ENCODE results near the gene CIDEB. TPM values are rescaled to one million over a fixed set of nuclear protein-coding genes. Genes with fewer than 3 reads are reported as not detected.

CIDEB gene
- total and polyA plus RNA-seq, 2 of the 13 experiments (the other 11 are each of a cell fraction or from before 2014, with no cell fraction given), result 35.8 to 110 TPM

- no peak for TF ChIP-seq ZNF24 (IDR thresholded peaks at IDR 0.05)
- TF ChIP-seq MTA1 (CRISPR knock-in tag; IDR thresholded peaks at IDR 0.05; ENCODE audit: borderline replicate concordance), result peak; percentile 71
- no peak for TF ChIP-seq TBL1XR1 (IDR thresholded peaks at IDR 0.05; ENCODE audit: borderline replicate concordance, low read length, partially characterized antibody)
- TF ChIP-seq NRL (CRISPR knock-in tag; IDR thresholded peaks at IDR 0.05; ENCODE audit: borderline replicate concordance), result peak; percentile 66
- no peak for TF ChIP-seq ZNF790 (CRISPR knock-in tag; IDR thresholded peaks at IDR 0.05; ENCODE audit: borderline replicate concordance)
- peak; percentile 32 for TF ChIP-seq ZNF407 (CRISPR knock-in tag; IDR thresholded peaks at IDR 0.05; ENCODE audit: not compliant biosample characterization)
- 0 out of 2 replicates have a peak, but pooled peaks have one; percentile 36 for TF ChIP-seq ZNF343 (CRISPR knock-in tag; IDR thresholded peaks at IDR 0.05)
- no peak for TF ChIP-seq ZNF782 (CRISPR knock-in tag; IDR thresholded peaks at IDR 0.05; ENCODE audit: borderline replicate concordance)
- no peak for TF ChIP-seq SYNCRIP (IDR thresholded peaks at IDR 0.05; ENCODE audit: insufficient read depth, low read depth, low read length)
- TF ChIP-seq KDM5B (CRISPR knock-in tag; IDR thresholded peaks at IDR 0.05; ENCODE audit: borderline replicate concordance), result peak; percentile 60; the same call in 1 of the 2 replicates
- TF ChIP-seq, protein P1, sequence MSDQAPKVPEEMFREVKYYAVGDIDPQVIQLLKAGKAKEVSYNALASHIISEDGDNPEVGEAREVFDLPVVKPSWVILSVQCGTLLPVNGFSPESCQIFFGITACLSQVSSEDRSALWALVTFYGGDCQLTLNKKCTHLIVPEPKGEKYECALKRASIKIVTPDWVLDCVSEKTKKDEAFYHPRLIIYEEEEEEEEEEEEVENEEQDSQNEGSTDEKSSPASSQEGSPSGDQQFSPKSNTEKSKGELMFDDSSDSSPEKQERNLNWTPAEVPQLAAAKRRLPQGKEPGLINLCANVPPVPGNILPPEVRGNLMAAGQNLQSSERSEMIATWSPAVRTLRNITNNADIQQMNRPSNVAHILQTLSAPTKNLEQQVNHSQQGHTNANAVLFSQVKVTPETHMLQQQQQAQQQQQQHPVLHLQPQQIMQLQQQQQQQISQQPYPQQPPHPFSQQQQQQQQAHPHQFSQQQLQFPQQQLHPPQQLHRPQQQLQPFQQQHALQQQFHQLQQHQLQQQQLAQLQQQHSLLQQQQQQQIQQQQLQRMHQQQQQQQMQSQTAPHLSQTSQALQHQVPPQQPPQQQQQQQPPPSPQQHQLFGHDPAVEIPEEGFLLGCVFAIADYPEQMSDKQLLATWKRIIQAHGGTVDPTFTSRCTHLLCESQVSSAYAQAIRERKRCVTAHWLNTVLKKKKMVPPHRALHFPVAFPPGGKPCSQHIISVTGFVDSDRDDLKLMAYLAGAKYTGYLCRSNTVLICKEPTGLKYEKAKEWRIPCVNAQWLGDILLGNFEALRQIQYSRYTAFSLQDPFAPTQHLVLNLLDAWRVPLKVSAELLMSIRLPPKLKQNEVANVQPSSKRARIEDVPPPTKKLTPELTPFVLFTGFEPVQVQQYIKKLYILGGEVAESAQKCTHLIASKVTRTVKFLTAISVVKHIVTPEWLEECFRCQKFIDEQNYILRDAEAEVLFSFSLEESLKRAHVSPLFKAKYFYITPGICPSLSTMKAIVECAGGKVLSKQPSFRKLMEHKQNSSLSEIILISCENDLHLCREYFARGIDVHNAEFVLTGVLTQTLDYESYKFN (CRISPR knock-in tag; conservative IDR thresholded peaks at IDR 0.05), result peak; percentile 66
- no peak for TF ChIP-seq ZFX (CRISPR knock-in tag; IDR thresholded peaks at IDR 0.05; ENCODE audit: low read depth)
- 0 out of 2 replicates have a peak, but pooled peaks have one; percentile 71 for TF ChIP-seq HNRNPL (IDR thresholded peaks at IDR 0.05; ENCODE audit: low read depth, low read length)
- peak; percentile 42; the same call in 1 of the 2 replicates for TF ChIP-seq ZNF605 (CRISPR knock-in tag; IDR thresholded peaks at IDR 0.05)
- TF ChIP-seq BRF2 (CRISPR knock-in tag; IDR thresholded peaks at IDR 0.05), result no peak
Measured at GRCh38 chr14:24260026-24260779, 47.6 kb downstream of the CIDEB start (continued).

All from HepG2 (cell line).